Parathyroid adenoma (tissue), 2 donors: ENCODE data around the gene TMEM167B.

ENCODE experiments used
- H2AFZ ChIP-seq: fragments of 300-600 bp; sonication (generic); one replicate; pipeline ENCODE4 v1.7.0; 2017; ENCODE audit warnings: antibody characterized with exemption, mild to moderate bottlenecking
- H3K27ac ChIP-seq: fragments of 300-600 bp; sonication (generic); one replicate; pipeline ENCODE4 v1.7.0; 2017
- H3K27me3 ChIP-seq: fragments of 300-600 bp; sonication (generic); one replicate; pipeline ENCODE4 v1.7.0; 2017; ENCODE audit warnings: low read length; ENCODE audit not compliant: control insufficient read depth, insufficient read depth
- H3K36me3 ChIP-seq: fragments of 300-600 bp; sonication (generic); one replicate; pipeline ENCODE4 v1.7.0; 2017; ENCODE audit warnings: low read length; ENCODE audit not compliant: control insufficient read depth, insufficient read depth
- H3K4me1 ChIP-seq: fragments of 300-600 bp; sonication (generic); one replicate; pipeline ENCODE4 v1.7.0; 2017; ENCODE audit warnings: control low read depth
- H3K4me2 ChIP-seq: fragments of 300-600 bp; sonication (generic); one replicate; pipeline ENCODE4 v1.7.0; 2017; ENCODE audit warnings: low read length
- H3K4me3 ChIP-seq: fragments of 300-600 bp; sonication (generic); one replicate; pipeline ENCODE4 v1.7.0; 2017; ENCODE audit warnings: low read depth, low read length
- H3K79me2 ChIP-seq: fragments of 300-600 bp; sonication (generic); one replicate; pipeline ENCODE4 v1.7.0; 2017; ENCODE audit warnings: control low read depth
- H3K9ac ChIP-seq: fragments of 300-600 bp; sonication (generic); one replicate; pipeline ENCODE4 v1.7.0; 2017; ENCODE audit warnings: mild to moderate bottlenecking
- H3K9me3 ChIP-seq: fragments of 300-600 bp; sonication (generic); one replicate; pipeline ENCODE4 v1.7.0; 2017; ENCODE audit warnings: low read length; ENCODE audit not compliant: control insufficient read depth
- TF ChIP-seq, protein P1 (sequence below): fragments of 300-600 bp; sonication (generic); IDR thresholded peaks from one replicate; pipeline ENCODE4 v1.7.0; 2017; ENCODE audit warnings: antibody characterized with exemption, mild to moderate bottlenecking
- donor health status: primary hyperparathyroidism.

Gene TMEM167B

DNA sequence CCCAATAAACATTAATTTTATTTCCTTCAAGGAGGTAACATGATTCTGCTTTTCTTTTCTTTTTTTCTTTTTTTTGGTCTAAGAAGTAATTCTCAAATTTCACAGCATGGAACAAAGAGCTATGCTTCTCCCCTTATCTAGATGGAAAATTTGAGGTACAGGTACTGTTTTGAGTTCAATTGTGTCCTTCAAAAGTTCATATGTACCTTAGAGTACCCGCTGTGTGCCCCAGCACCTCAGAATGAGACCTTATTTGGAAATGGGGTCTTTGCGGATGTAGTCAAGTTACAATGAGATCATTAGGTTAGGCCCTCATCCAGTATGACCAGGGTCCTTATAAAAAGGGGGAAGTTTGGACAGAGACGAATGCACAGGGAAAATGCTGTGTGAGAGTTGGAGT is 45.4 kb downstream of the TMEM167B start:
- Histone ChIP-seq H3K4me2 (no peak overlapping the region), H2AFZ (no peak overlapping the region), H3K27ac (no peak overlapping the region), H3K4me1 (peaks cover 5% of the 10 kb centered on the region), H3K79me2 (no peaks in the 10 kb centered on the region), H3K27me3 (no peaks in the 10 kb centered on the region), H3K4me3 (no peak overlapping the region), H3K9ac (no peak overlapping the region), H3K9me3 (no peaks in the 10 kb centered on the region), H3K36me3 (no peaks in the 10 kb centered on the region)
- TF ChIP-seq, protein P1, sequence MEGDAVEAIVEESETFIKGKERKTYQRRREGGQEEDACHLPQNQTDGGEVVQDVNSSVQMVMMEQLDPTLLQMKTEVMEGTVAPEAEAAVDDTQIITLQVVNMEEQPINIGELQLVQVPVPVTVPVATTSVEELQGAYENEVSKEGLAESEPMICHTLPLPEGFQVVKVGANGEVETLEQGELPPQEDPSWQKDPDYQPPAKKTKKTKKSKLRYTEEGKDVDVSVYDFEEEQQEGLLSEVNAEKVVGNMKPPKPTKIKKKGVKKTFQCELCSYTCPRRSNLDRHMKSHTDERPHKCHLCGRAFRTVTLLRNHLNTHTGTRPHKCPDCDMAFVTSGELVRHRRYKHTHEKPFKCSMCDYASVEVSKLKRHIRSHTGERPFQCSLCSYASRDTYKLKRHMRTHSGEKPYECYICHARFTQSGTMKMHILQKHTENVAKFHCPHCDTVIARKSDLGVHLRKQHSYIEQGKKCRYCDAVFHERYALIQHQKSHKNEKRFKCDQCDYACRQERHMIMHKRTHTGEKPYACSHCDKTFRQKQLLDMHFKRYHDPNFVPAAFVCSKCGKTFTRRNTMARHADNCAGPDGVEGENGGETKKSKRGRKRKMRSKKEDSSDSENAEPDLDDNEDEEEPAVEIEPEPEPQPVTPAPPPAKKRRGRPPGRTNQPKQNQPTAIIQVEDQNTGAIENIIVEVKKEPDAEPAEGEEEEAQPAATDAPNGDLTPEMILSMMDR: no peak

GRCh38 chr1:109136766-109137165 is 46.2 kb downstream of the TMEM167B start:
- Histone ChIP-seq H3K79me2 (no peaks in the 10 kb centered on the region), H3K9ac (no peak overlapping the region), H2AFZ (no peak overlapping the region), H3K36me3 (no peaks in the 10 kb centered on the region), H3K4me3 (no peak overlapping the region), H3K4me1 (peaks cover 5% of the 10 kb centered on the region), H3K27me3 (no peaks in the 10 kb centered on the region), H3K27ac (no peak overlapping the region), H3K9me3 (no peaks in the 10 kb centered on the region), H3K4me2 (no peak overlapping the region)
- TF ChIP-seq, protein P1: no peak

DNA sequence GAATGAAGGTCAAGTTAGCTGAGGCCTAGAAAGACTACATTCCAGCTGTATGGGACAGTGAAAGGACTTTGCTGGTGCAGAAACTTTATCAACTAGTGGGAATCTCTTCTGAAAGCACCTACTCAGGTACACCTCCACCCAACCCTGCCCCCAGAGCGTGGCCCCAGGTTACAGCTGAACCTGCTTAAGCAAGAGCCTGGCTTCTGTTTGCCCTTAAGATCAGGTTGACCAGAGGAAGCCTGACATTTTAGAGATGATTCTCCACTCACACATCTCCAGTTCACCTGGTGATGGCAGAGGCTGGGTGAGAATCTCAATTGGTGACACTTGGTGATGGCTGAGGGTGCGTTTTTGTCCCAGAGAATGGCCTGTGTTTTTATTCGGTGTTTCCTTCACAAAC is 47.4 kb downstream of the TMEM167B start:
- H3K4me1 ChIP-seq: peaks cover 5% of the 10 kb centered on the region
- H2AFZ ChIP-seq: peak overlapping the region; percentile 64
- no peak overlapping the region for H3K4me2 ChIP-seq
- H3K27ac ChIP-seq: peak overlapping the region; percentile 57
- no peak overlapping the region for H3K9ac ChIP-seq
- no peaks in the 10 kb centered on the region for H3K27me3 ChIP-seq
- H3K4me3 ChIP-seq: no peak overlapping the region
- no peaks in the 10 kb centered on the region for H3K9me3 ChIP-seq
- TF ChIP-seq, protein P1: no peak
- no peaks in the 10 kb centered on the region for H3K36me3 ChIP-seq
- no peaks in the 10 kb centered on the region for H3K79me2 ChIP-seq

- no peaks in the 10 kb centered on the region for H3K27me3 ChIP-seq
- H3K36me3 ChIP-seq: no peaks in the 10 kb centered on the region
- peaks cover 5% of the 10 kb centered on the region for H3K4me1 ChIP-seq
- no peak overlapping the region for H3K4me2 ChIP-seq
- peak overlapping the region; percentile 57 for H3K27ac ChIP-seq
- H3K4me3 ChIP-seq: no peak overlapping the region
- TF ChIP-seq, protein P1: no peak
- H3K9me3 ChIP-seq: no peaks in the 10 kb centered on the region
- H3K79me2 ChIP-seq: no peaks in the 10 kb centered on the region
- peak overlapping the region; percentile 64 for H2AFZ ChIP-seq
- H3K9ac ChIP-seq: no peak overlapping the region
Observed at GRCh38 chr1:109138358-109138757, 47.8 kb downstream of the TMEM167B start.

- no peak overlapping the region for H3K4me3 ChIP-seq
- H3K4me2 ChIP-seq: no peak overlapping the region
- H3K27me3 ChIP-seq: no peaks in the 10 kb centered on the region
- no peaks in the 10 kb centered on the region for H3K36me3 ChIP-seq
- no peak overlapping the region for H3K27ac ChIP-seq
- no peaks in the 10 kb centered on the region for H3K79me2 ChIP-seq
- TF ChIP-seq, protein P1: no peak
- H3K4me1 ChIP-seq: peaks cover 2% of the 10 kb centered on the region
- no peak overlapping the region for H2AFZ ChIP-seq
- no peak overlapping the region for H3K9ac ChIP-seq
- H3K9me3 ChIP-seq: no peaks in the 10 kb centered on the region
Observed at GRCh38 chr1:109140392-109140791, 49.8 kb downstream of the TMEM167B start.
